HL-60 (cell line): ENCODE data around the gene ESPNL.

Experiments used
- DNase-seq, 2 experiments: peaks; one replicate each; pipeline ENCODE4 v3.0.0-alpha.2; 2010 to 2020; ENCODE audit warnings: low read depth in 1 of 2, low spot score in 1 of 2
- H3K27ac ChIP-seq: fragments of 250-450 bp; sonication (Bioruptor Pico); replicated peaks from 2 replicates; pipeline ENCODE4 v1.5.1; 2020; ENCODE audit warnings: mild to moderate bottlenecking, moderate library complexity
- H3K27me3 ChIP-seq: fragments of 250-450 bp; sonication (Bioruptor Pico); 2 replicates; pipeline ENCODE4 v1.5.1; 2021; ENCODE audit warnings: mild to moderate bottlenecking, moderate library complexity; ENCODE audit not compliant: insufficient read depth, poor library complexity, severe bottlenecking
- H3K4me3 ChIP-seq: replicated peaks from 2 replicates; pipeline ENCODE4 v1.5.1; 2011; ENCODE audit warnings: mild to moderate bottlenecking, control low read depth, low read length; ENCODE audit not compliant: insufficient read depth
- GABPA ChIP-seq: IDR thresholded peaks from 2 replicates; pipeline ENCODE4 v1.6.1; 2012; ENCODE audit warnings: low read depth
- POLR2AphosphoS5 ChIP-seq: IDR thresholded peaks from 2 replicates; pipeline ENCODE4 v1.6.1; 2012; ENCODE audit warnings: low read depth
- SPI1 ChIP-seq: IDR thresholded peaks from 2 replicates; pipeline ENCODE4 v1.6.1; 2012; ENCODE audit warnings: low read depth, mild to moderate bottlenecking, borderline replicate concordance
- TF ChIP-seq, protein P1 (sequence below): IDR thresholded peaks from one replicate; pipeline ENCODE4 v1.5.1; 2011; ENCODE audit warnings: low read length, control low read depth, inconsistent platforms; ENCODE audit not compliant: insufficient read depth
- TF ChIP-seq, protein P2 (sequence below): IDR thresholded peaks from 2 replicates; pipeline ENCODE4 v1.6.1; 2012; ENCODE audit warnings: low read depth; ENCODE audit not compliant: insufficient replicate concordance

ESPNL gene

GRCh38 chr2:238143239-238143951 is 43.3 kb downstream of the ESPNL start:
- Histone ChIP-seq H3K4me3 (no peak overlapping the region), H3K27me3 (no peaks in the 10 kb centered on the region), H3K27ac (no peak overlapping the region)
- TF ChIP-seq, protein P1, sequence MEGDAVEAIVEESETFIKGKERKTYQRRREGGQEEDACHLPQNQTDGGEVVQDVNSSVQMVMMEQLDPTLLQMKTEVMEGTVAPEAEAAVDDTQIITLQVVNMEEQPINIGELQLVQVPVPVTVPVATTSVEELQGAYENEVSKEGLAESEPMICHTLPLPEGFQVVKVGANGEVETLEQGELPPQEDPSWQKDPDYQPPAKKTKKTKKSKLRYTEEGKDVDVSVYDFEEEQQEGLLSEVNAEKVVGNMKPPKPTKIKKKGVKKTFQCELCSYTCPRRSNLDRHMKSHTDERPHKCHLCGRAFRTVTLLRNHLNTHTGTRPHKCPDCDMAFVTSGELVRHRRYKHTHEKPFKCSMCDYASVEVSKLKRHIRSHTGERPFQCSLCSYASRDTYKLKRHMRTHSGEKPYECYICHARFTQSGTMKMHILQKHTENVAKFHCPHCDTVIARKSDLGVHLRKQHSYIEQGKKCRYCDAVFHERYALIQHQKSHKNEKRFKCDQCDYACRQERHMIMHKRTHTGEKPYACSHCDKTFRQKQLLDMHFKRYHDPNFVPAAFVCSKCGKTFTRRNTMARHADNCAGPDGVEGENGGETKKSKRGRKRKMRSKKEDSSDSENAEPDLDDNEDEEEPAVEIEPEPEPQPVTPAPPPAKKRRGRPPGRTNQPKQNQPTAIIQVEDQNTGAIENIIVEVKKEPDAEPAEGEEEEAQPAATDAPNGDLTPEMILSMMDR, result no peak
- TF ChIP-seq POLR2AphosphoS5, result no peak
- TF ChIP-seq SPI1, result no peak
- no peak for TF ChIP-seq GABPA
- TF ChIP-seq, protein P2, sequence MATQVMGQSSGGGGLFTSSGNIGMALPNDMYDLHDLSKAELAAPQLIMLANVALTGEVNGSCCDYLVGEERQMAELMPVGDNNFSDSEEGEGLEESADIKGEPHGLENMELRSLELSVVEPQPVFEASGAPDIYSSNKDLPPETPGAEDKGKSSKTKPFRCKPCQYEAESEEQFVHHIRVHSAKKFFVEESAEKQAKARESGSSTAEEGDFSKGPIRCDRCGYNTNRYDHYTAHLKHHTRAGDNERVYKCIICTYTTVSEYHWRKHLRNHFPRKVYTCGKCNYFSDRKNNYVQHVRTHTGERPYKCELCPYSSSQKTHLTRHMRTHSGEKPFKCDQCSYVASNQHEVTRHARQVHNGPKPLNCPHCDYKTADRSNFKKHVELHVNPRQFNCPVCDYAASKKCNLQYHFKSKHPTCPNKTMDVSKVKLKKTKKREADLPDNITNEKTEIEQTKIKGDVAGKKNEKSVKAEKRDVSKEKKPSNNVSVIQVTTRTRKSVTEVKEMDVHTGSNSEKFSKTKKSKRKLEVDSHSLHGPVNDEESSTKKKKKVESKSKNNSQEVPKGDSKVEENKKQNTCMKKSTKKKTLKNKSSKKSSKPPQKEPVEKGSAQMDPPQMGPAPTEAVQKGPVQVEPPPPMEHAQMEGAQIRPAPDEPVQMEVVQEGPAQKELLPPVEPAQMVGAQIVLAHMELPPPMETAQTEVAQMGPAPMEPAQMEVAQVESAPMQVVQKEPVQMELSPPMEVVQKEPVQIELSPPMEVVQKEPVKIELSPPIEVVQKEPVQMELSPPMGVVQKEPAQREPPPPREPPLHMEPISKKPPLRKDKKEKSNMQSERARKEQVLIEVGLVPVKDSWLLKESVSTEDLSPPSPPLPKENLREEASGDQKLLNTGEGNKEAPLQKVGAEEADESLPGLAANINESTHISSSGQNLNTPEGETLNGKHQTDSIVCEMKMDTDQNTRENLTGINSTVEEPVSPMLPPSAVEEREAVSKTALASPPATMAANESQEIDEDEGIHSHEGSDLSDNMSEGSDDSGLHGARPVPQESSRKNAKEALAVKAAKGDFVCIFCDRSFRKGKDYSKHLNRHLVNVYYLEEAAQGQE, result no peak
- no peak for DNase-seq

DNA sequence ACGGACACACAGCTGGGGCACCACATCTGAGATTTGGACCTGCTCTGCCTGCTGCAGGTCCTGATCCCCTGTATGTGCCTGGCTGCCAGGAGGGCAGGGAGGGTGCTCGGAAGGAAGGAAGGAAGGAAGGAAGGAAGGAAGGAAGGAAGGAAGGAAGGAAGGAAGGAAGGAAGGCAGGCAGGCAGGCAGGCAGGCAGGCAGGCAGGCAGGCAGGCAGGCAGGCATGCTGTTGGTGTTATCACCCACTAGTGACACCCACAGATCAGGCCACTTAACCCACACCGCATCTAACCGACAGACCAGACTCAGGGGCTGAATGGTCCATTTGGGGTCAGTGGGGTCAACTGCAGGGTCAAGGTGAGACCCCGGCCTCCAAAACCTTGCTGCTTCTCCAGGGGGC is 44.1 kb downstream of the ESPNL start:
- H3K27ac ChIP-seq, result no peak overlapping the region
- no peaks in the 10 kb centered on the region for H3K27me3 ChIP-seq
- H3K4me3 ChIP-seq, result no peak overlapping the region
- DNase-seq, result no peak
- no peak for TF ChIP-seq GABPA

DNA sequence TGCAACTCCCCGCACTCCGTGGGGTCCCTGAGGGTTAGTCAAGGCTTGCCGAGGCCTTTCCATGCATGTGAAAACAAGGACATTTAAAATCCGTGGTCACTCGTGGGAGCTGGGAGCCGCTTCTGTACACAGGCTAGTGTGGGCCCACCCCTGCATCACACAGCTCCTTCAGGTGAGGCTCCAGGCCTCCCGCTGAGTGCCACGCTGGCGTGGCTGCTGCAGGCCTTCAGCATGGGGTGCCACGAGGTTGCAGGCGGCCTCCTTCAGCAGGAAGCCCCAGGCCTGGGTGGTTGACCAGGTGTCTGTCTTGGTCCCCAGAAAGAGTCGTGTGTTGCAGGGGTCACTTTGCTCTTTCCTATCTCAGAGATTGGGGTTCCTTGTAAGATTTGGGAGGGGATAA is 44.9 kb downstream of the ESPNL start:
- Histone ChIP-seq H3K4me3 (no peak overlapping the region), H3K27me3 (no peaks in the 10 kb centered on the region), H3K27ac (no peak overlapping the region)
- TF ChIP-seq SPI1 (no peak), GABPA (no peak), POLR2AphosphoS5 (no peak)
- TF ChIP-seq, protein P2, result no peak
- TF ChIP-seq, protein P1, result no peak
- no peak for DNase-seq

DNA sequence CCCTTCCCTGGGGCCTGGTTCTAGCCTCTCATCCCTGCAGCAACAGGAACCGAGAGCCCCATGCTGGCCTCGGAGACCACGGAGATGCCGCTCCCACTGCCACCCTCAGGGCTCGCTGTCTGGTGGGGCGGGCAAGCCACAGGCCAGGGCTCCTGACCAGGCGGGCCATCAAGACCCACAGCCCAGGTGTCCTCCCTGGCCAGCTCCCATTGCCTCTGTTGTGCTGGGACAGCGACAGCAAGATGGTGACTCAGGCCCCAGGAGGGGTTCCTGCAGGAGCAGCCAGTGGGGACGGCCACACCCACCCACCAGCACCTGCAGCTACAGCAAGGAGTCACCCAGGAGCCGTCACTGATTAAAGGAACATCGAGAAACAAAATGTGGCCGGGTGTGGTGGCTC is 45.7 kb downstream of the ESPNL start:
- H3K4me3 ChIP-seq, result no peak overlapping the region
- DNase-seq, result no peak
- TF ChIP-seq POLR2AphosphoS5 (no peak), GABPA (no peak), SPI1 (no peak)
- TF ChIP-seq, protein P1, result no peak
- TF ChIP-seq, protein P2, result no peak
- no peak overlapping the region for H3K27ac ChIP-seq
- H3K27me3 ChIP-seq, result no peaks in the 10 kb centered on the region
